ENCODE results near the gene GAB2.

The GAB2 gene

GRCh38 chr11:78441956-78442355 is 24.3 kb upstream of the GAB2 start:
- H3K4me1 ChIP-seq (ENCODE audit: control insufficient read depth, insufficient read depth, low read length), result no peaks in the 10 kb centered on the region
- ChIA-PET POLR2A (no interaction called here), CTCF (interaction anchor here (0.6 to 1.2 kb wide), 2 partner anchors 14 to 134 kb away, joined by 3 to 4 read pairs; no protein-coding TSS in a partner anchor)
- H3K4me3 ChIP-seq (ENCODE audit: low read depth, low read length), result no peak overlapping the region
- peaks cover 0 to 24% of the 10 kb centered on the region in 2 experiments; a peak in 2 of 3 replicates for H3K36me3 ChIP-seq (ENCODE audit: control insufficient read depth in 2 of 2, insufficient read depth in 1 of 2, low read length in 2 of 2)
- no peaks in the 10 kb centered on the region for H3K9me3 ChIP-seq (ENCODE audit: control insufficient read depth, insufficient read depth, low read depth, low read length)
- TF ChIP-seq ZNF16 (tag by site-specific recombination; IDR thresholded peaks at IDR 0.05; ENCODE audit: low read depth) (no peak), ZNF423 (tag by site-specific recombination; IDR thresholded peaks at IDR 0.05) (no peak), ZNF792 (tag by site-specific recombination; IDR thresholded peaks at IDR 0.05) (no peak), BCL11A (tag by site-specific recombination; IDR thresholded peaks at IDR 0.05; ENCODE audit: low read depth) (no peak), BCL11B (tag by site-specific recombination; IDR thresholded peaks at IDR 0.05; ENCODE audit: low read depth) (no peak), ZNF404 (tag by site-specific recombination; IDR thresholded peaks at IDR 0.05) (no peak), ZNF311 (tag by site-specific recombination; IDR thresholded peaks at IDR 0.05; ENCODE audit: borderline replicate concordance) (no peak), ZNF138 (tag by site-specific recombination; IDR thresholded peaks at IDR 0.05; ENCODE audit: borderline replicate concordance) (no peak), ZNF221 (tag by site-specific recombination; IDR thresholded peaks at IDR 0.05; ENCODE audit: borderline replicate concordance) (no peak), ZNF266 (tag by site-specific recombination; IDR thresholded peaks at IDR 0.05; ENCODE audit: low read depth) (no peak), ZNF555 (tag by site-specific recombination; conservative IDR thresholded peaks at IDR 0.05) (no peak), ZNF600 (tag by site-specific recombination; IDR thresholded peaks at IDR 0.05) (no peak), ZNF596 (tag by site-specific recombination; IDR thresholded peaks at IDR 0.05) (no peak)
- TF ChIP-seq, protein P1, sequence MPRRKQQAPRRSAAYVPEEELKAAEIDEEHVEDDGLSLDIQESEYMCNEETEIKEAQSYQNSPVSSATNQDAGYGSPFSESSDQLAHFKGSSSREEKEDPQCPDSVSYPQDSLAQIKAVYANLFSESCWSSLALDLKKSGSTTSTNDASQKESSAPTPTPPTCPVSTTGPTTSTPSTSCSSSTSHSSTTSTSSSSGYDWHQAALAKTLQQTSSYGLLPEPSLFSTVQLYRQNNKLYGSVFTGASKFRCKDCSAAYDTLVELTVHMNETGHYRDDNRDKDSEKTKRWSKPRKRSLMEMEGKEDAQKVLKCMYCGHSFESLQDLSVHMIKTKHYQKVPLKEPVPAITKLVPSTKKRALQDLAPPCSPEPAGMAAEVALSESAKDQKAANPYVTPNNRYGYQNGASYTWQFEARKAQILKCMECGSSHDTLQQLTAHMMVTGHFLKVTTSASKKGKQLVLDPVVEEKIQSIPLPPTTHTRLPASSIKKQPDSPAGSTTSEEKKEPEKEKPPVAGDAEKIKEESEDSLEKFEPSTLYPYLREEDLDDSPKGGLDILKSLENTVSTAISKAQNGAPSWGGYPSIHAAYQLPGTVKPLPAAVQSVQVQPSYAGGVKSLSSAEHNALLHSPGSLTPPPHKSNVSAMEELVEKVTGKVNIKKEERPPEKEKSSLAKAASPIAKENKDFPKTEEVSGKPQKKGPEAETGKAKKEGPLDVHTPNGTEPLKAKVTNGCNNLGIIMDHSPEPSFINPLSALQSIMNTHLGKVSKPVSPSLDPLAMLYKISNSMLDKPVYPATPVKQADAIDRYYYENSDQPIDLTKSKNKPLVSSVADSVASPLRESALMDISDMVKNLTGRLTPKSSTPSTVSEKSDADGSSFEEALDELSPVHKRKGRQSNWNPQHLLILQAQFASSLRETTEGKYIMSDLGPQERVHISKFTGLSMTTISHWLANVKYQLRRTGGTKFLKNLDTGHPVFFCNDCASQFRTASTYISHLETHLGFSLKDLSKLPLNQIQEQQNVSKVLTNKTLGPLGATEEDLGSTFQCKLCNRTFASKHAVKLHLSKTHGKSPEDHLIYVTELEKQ (tag by site-specific recombination; IDR thresholded peaks at IDR 0.05; ENCODE audit: borderline replicate concordance), result no peak
- TF ChIP-seq, protein P2, sequence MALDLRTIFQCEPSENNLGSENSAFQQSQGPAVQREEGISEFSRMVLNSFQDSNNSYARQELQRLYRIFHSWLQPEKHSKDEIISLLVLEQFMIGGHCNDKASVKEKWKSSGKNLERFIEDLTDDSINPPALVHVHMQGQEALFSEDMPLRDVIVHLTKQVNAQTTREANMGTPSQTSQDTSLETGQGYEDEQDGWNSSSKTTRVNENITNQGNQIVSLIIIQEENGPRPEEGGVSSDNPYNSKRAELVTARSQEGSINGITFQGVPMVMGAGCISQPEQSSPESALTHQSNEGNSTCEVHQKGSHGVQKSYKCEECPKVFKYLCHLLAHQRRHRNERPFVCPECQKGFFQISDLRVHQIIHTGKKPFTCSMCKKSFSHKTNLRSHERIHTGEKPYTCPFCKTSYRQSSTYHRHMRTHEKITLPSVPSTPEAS (tag by site-specific recombination; IDR thresholded peaks at IDR 0.05), result no peak
- no peak overlapping the region for H3K27ac ChIP-seq (ENCODE audit: extremely low read depth, low read depth, low read length)

GRCh38 chr11:78438298-78438975 is 20.8 kb upstream of the GAB2 start:
- ChIA-PET POLR2A (no interaction called here), CTCF (no interaction called here)
- no peak overlapping the region for H3K27ac ChIP-seq (ENCODE audit: extremely low read depth, low read depth, low read length)

GRCh38 chr11:78432956-78433355 is 15.3 kb upstream of the GAB2 start:
- no peaks in the 10 kb centered on the region for H3K9me3 ChIP-seq (ENCODE audit: control insufficient read depth, insufficient read depth, low read depth, low read length)
- ChIA-PET POLR2A (no interaction called here), CTCF (interaction anchor here (0.6 to 2.0 kb wide), 4 partner anchors 32 to 204 kb away, joined by 3 to 9 read pairs (median 4); no protein-coding TSS in a partner anchor)
- no peaks in the 10 kb centered on the region for H3K4me1 ChIP-seq (ENCODE audit: control insufficient read depth, insufficient read depth, low read length)
- H3K27ac ChIP-seq (ENCODE audit: extremely low read depth, low read depth, low read length), result no peak overlapping the region
- H3K4me3 ChIP-seq (ENCODE audit: low read depth, low read length), result no peak overlapping the region
- peaks cover 0 to 3% of the 10 kb centered on the region in 2 experiments; a peak in 2 of 3 replicates for H3K36me3 ChIP-seq (ENCODE audit: control insufficient read depth in 2 of 2, insufficient read depth in 1 of 2, low read length in 2 of 2)
- TF ChIP-seq KLF10 (tag by site-specific recombination; IDR thresholded peaks at IDR 0.05) (no peak), MEIS1 (CRISPR knock-in tag; IDR thresholded peaks at IDR 0.05; ENCODE audit: borderline replicate concordance) (no peak), ZNF350 (tag by site-specific recombination; IDR thresholded peaks at IDR 0.05) (no peak), ZNF133 (tag by site-specific recombination; IDR thresholded peaks at IDR 0.05) (no peak), ZNF837 (tag by site-specific recombination; IDR thresholded peaks at IDR 0.05) (no peak)
- TF ChIP-seq, protein P3, sequence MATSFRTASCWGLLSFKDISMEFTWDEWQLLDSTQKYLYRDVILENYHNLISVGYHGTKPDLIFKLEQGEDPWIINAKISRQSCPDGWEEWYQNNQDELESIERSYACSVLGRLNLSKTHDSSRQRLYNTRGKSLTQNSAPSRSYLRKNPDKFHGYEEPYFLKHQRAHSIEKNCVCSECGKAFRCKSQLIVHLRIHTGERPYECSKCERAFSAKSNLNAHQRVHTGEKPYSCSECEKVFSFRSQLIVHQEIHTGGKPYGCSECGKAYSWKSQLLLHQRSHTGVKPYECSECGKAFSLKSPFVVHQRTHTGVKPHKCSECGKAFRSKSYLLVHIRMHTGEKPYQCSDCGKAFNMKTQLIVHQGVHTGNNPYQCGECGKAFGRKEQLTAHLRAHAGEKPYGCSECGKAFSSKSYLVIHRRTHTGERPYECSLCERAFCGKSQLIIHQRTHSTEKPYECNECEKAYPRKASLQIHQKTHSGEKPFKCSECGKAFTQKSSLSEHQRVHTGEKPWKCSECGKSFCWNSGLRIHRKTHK (tag by site-specific recombination; IDR thresholded peaks at IDR 0.05), result no peak

More at GRCh38 chr11:78438298-78438975, 20.8 kb upstream of the GAB2 start:
- TF ChIP-seq ZNF324 (tag by site-specific recombination; IDR thresholded peaks at IDR 0.05) (no peak), ZNF138 (tag by site-specific recombination; IDR thresholded peaks at IDR 0.05; ENCODE audit: borderline replicate concordance) (no peak), ZNF174 (tag by site-specific recombination; IDR thresholded peaks at IDR 0.05) (no peak), ZEB2 (tag by site-specific recombination; IDR thresholded peaks at IDR 0.05) (no peak), ZNF157 (tag by site-specific recombination; IDR thresholded peaks at IDR 0.05) (no peak)
- H3K4me3 ChIP-seq (ENCODE audit: low read depth, low read length), result no peak overlapping the region
- H3K4me1 ChIP-seq (ENCODE audit: control insufficient read depth, insufficient read depth, low read length), result no peaks in the 10 kb centered on the region
- H3K9me3 ChIP-seq (ENCODE audit: control insufficient read depth, insufficient read depth, low read depth, low read length), result no peaks in the 10 kb centered on the region
- H3K36me3 ChIP-seq (ENCODE audit: control insufficient read depth in 2 of 2, insufficient read depth in 1 of 2, low read length in 2 of 2), result peaks cover 0 to 23% of the 10 kb centered on the region in 2 experiments; a peak in 2 of 3 replicates
